GM21381 (cell line): ENCODE data around the gene VKORC1L1.
"Not testable (repeated sequence)": the region's sequence is repeated elsewhere in the genome, so short reads cannot be mapped to it uniquely, and the experiment has no call there.

Source experiments
- ATAC-seq: cut with Tn5 transposase; IDR thresholded peaks from one replicate; pipeline ENCODE4 v1.9.1; 2021; ENCODE audit warnings: mild to moderate bottlenecking, moderate library complexity; ENCODE audit not compliant: unreplicated experiment

VKORC1L1 gene

DNA sequence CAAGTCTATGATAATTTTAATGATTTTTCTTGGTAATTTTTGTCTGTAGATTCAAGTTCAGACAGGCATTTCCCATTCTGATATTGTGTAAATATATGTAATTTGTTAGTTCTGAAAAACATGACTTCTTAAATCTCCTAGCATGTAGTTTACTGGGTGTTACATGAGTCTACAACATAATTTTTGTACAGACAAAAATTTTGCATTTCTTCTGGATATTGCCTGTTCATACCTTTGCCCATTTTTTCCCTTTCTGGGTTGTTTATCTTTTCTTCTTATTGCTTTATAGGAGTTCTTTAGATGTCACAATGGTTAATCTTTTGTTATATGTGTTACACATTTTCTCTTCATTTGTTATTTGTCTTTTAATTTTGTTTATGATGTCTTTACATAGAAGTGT, 12.1 kb downstream of the VKORC1L1 start:
- not testable (repeated sequence) for ATAC-seq

DNA sequence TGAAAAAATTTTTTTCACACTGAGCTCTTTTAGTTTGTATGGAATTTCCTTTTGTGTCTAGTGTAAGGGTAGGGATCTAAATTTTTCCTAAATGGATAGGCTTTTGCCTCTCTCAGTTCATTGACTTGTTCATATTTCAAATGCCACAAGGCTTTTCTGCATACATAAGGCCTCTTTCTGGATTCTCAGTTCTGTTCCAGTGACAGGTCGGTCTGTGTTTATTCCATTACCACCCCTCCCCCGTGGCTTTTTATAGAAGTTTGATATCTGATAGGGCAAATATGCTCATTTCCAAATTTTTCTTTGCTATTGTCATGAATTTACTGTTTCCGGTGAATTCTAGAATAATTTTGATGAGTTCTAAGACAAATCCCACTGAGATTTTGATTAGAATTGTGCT, 12.7 kb downstream of the VKORC1L1 start:
- not testable (repeated sequence) for ATAC-seq

DNA sequence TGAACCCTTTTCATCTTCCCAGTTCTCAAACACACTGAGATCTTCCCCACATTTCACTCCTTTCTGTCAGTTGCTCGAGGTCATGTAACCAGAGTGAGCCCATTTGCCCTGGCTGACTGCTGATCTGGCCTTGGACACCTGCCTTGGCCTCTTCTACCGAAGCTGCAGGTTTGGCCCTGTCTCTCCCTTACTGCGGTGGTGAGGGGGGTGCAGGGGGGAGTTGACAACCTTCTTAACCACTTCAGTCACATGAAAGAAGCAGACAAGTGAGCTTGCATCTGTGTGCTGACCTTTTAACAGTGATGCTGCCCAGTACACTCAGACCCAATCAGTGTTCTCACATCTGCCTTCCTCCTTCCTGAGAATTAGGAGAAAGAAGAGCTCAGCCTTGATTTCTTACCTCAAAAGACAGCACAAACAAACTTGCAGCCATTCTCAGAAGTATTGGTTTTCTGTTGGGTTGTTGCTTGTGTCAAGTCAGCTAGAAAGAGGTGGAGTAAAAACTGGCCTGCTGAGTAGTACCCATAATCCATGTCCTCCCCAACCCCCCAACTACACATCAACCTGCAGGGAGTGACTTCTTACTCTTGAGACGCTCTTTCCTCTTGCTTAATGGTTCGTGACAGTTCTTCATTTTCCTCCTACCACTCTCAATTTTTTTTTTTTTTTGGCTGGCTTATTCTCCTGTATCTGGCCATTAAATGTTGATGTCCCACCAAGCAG, 15.7 kb downstream of the VKORC1L1 start:
- ATAC-seq = not testable (repeated sequence)

DNA sequence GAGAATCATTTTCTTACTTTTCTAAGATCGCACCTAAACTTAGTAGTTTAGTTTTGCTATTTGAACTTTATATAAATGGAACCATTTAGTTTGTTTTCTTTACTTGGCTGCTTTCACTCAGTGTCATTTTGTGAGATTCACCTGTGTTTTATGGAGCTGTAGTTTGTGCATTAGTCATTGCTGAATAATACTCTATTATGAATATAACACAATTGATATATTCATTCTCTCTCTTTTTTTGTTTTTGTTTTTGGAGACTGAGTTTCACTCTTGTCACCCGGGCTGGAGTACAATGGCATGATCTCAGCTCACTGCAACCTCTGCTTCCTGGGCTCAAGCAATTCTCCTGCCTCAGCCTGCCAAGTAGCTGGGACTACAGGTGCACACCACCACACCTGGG, 16.8 kb downstream of the VKORC1L1 start:
- ATAC-seq = not testable (repeated sequence)

DNA sequence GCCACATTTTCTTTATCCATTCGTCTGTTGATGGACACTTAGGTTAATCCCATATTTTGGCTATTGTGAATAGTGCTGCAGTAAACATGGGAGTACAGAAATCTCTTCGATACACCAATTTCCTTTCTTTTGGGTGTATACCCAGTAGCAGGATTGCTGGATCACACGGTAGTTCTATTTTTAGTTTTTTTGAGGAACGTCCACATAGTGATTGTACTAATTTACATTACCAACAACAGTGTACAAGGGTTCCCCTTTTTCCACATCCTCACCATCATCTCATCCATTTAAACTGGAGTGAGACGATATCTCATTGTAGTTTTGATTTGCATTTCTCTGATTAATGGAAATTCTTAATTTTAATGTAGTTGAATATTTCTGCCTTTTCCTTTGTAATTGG, 19.3 kb downstream of the VKORC1L1 start:
- ATAC-seq = no peak

DNA sequence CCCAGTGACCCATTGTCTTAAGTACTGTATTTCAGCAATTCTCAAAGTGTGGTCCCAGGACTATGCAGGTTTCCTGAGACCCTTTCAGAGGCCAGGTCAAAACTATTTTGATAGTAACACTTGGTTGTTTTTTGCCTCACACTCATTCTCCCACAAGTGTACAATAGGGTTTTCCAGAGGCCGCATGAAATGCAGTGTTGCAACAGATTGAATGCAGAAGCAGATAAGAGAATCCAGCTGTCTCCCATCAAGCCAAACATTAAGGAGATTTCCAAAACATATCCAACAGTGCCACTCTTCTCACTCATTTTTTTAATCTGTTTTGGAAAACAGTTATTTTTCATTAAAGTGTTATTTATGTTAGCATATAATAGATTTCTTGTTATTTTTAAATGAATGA, 20.0 kb downstream of the VKORC1L1 start:
- ATAC-seq = no peak

DNA sequence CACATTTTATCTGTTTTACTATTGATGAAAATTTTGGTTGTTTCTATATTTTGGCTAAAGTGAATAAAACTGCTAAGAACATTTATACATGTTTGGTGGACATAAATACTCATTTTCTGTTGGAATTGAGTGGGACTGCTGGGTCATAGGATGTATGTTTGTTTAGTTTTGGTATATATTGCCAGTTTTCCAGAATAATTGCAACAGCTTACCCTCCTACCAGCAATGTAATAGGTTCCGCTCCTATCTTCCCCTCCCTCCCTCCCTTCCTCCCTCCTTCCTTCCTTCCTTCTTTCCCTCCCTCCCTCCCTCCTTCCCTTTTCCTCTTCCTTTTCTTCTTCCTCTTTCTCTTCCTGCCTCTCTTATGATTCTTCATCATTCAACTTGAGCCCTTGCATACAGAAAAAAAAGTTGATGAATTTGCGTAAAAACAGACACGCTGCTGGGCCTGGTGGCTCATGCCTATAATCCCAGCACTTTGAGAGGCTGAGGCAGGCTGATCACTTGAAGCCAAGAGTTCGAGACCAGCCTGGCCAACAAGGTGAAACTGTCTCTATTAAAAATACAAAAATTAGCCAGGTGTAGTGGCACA, 23.5 kb downstream of the VKORC1L1 start:
- no peak for ATAC-seq

DNA sequence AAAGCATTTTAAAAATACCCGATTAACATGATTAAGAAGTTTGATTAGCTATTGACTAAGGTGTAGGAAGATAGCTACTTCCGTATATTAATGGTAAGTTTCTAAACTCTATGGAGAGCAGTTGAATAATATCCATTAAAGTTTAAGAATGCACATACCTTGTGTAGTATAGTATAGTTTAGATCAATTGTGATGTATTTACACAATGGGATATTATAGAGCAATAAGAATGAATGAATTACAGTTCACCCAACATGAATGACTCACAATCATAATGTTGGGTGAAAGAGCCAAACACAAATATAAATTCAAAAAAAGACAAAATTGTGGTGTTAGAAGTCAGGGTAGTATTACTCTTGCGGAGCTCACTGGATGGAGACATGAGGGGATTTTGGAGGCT, 24.4 kb downstream of the VKORC1L1 start:
- not testable (repeated sequence) for ATAC-seq

DNA sequence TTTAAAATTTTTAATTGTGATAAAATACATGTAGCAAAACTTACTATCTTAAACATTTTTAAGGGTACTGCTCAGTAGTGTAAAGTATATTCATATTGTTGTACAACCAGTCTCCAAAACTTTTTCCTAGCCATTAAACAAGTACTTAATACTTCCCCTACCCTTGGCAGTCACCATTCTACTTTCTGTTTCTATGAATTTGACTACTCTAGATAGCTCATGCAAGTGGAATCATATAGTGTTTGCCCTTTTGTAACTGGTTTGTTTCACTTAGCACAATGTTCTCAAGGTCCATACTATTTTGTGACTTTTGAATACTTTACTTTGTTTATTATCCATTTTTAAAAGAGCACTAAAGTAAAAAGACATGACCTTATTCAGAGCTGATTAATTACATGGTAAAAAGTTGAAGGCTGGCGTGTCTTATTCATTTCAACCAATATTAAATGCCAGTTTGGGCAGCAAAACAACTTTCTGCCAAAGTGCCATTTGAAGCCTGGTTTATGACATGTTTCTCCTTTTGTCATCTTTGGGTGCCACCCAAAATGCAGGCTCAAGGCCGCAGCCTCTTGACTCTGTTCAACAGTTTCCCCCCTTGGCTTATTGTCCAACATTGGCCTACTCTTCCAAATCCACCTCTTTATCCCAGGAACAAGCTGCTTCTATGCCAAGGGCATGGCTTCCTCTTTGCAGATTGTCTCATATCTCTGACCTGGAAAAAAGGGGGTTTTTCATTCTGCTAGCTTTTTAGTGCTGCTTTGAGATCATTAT, 26.0 kb downstream of the VKORC1L1 start:
- ATAC-seq = not testable (repeated sequence)

DNA sequence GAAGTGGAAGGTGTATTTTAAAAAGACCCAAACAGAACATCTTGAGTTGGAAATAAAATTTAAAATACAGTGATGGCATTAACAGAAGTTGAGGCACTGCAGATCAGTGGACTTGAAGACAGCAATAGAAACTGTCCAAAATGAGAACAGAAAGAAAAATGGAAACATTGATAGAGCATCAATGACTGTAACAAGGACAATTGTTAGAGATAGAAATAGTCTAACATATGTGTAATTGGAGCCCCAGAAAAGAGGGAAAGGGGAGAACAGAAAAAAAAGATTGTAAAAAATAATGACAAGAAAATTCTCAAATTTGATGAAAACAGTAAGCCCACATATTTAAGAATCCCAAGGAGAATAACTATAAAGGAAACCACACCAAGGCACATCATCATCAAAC, 29.4 kb downstream of the VKORC1L1 start:
- no peak for ATAC-seq

DNA sequence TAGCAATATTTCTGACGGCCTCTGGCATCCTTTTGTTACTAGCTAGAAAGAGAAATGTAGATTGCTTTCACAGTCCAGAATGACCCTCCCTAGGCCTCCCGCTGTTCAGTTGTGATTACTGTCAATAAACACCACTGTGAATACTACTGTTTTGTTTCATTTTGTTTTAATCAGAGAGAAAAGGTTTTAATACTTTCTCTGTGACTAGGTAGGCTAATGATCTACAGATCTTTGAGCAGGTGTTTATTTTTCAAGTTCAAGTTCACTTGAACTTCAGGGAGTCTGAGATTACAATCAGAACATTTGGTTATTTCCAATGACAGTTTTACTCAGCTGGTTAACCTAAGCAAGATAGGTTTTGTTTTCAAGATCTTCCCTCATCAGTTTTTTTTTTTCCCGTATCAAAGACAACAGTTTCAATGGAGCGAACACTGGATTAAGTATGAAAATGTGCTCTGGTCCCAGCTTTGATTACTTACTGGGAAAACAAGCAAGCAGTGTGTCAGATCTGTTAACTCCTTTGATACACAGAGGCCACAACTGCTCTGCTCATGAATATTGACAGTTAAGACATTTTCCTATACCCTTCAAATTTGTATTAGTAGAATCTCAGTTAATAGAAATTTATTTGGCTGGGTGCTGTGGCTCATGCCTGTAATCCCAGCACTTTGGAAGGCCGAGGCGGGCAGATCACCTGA, 34.8 kb downstream of the VKORC1L1 start:
- ATAC-seq = no peak

DNA sequence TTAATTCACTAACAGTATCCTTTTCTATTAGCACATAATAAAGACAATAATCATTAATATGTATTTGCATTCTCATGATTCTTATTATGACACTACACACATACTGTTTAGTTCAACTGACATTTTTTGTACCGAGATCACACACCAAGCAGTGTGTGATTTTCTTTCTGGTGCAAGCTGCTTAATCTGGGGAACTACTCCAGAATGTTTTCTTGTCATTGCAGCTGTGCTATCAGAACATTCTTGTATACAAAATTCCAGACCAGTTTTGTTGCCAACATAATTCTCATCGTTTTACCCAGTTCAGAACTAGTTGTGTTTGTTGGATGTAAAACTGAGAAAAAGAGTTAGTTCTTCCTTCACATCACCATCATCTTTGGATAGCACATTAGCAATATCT, 37.4 kb downstream of the VKORC1L1 start:
- ATAC-seq = no peak

DNA sequence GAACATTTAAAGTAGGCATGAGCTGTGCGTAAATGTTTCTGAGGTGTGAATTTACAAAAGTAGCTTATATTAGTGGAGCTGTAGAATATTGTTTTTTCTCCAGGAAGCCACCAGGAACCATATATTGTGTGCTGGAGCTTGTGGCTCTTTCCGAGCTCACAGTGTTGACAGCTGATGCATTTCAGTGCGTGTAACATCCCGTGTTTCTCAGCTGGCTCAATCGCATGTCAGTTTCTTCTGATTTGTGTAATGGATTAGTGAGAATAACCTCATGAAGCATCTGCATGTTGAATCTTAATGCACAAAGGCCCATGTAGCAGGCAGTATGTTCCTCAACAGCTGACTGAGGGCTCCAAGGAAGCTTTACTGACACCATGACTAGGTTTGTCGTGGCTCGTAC, 39.4 kb downstream of the VKORC1L1 start:
- ATAC-seq = no peak

DNA sequence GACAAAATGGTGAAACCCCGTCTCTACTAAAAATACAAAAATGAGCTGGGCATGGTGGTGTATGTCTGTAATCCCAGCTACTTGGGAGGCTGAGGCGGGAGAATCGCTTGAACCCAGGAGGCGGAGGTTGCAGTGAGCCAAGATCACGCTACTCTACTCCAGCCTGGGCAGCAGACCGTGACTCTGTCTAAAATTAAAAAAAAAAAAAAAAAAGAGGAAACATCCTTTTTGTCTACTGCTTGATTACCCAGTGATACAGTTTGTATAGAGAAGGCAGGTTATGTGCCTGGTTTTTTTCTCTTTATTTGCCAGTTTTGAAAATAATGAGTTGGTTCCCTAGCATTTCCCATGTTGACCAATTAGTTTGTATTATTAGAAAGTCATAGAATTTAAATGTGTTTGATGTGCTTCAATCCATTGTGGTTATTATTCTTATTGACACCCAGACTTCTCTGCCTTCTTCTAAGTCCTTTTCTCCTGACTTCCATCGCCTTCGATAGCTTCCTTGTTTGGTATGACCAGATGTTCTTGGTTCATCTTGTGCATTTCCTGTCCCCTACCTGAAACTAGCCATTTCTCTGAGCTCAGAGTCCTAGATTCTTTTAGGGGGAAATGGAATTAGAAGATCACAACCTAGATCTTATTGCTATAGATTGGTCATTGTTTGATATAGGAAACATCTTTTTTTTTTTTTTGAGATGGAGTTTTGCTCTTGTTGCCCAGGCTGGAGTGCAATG, 43.2 kb downstream of the VKORC1L1 start:
- ATAC-seq = no peak

DNA sequence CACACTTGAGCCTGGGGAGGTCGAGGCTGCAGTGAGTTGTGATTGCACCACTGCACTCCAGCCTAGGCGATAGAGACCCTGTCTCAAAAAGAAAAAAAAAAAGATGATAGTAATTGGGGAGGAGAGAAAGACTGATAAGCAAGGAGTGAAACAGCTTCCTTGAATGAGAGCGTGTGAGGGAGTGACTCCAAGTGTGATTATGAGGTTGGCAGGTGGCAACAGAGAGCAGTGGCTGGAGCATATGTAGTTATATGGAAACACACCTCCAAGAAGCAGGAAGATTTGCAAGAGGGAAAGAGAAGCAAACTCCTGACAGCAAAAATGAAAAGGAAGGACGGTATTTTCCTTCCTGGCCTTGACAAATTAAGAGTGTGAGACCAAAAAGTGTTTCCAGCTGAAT, 50.4 kb downstream of the VKORC1L1 start:
- ATAC-seq = no peak

DNA sequence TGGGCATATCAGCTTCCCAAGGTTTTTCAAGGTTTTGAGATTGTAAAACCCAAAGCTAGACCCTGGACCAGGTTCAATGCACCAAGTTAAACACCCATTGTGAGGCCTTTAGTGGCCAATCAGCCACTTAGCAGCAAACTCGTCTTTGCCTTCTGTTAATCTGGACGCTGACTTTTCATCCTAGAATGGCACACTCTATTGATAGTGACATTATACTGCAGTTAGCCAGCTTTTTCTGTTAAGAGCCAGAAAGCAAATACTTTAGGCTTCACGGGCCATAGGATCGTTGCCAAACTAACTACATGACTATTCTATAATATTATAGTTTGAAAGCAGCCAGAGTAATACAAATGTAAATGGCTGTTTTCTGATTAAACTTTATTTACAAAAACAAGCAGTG, 51.3 kb downstream of the VKORC1L1 start:
- ATAC-seq = no peak

DNA sequence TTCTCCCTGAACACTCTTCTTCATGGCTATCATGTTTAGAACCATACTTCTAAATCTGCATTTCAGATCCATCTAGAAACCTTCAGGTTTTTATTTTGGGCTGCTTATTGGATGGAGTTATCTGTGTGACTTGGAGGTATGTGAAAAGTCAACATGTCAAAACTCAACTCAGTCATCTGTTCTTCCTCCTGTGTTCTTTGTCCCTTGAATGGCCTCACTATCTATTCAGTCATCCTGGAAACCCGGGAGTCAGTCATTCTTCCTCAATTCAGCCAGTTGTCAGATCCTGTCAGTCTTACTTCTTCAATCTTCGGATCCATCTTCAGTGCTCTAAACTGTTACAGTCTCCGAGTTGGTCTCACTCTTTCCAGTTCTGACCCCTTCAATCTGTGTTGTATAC, 52.2 kb downstream of the VKORC1L1 start:
- no peak for ATAC-seq

DNA sequence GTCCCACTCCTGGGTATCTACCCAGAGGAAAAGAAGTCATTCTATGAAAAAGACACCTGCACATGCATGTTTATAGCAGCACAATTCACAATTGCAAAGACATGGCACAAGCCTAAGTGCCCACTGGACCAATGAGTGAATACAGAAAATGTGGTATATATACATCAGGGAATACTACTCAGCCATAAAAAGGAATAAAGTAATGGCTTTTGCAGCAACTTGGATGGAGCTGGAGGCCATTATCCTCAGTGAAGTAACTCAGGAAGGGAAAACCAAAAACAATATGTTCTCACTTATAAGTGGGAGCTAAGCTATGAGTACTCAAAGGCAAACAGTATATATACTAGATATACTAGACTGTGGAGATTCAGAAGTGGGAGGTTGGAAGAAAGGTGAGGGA, 53.7 kb downstream of the VKORC1L1 start:
- ATAC-seq = no peak

DNA sequence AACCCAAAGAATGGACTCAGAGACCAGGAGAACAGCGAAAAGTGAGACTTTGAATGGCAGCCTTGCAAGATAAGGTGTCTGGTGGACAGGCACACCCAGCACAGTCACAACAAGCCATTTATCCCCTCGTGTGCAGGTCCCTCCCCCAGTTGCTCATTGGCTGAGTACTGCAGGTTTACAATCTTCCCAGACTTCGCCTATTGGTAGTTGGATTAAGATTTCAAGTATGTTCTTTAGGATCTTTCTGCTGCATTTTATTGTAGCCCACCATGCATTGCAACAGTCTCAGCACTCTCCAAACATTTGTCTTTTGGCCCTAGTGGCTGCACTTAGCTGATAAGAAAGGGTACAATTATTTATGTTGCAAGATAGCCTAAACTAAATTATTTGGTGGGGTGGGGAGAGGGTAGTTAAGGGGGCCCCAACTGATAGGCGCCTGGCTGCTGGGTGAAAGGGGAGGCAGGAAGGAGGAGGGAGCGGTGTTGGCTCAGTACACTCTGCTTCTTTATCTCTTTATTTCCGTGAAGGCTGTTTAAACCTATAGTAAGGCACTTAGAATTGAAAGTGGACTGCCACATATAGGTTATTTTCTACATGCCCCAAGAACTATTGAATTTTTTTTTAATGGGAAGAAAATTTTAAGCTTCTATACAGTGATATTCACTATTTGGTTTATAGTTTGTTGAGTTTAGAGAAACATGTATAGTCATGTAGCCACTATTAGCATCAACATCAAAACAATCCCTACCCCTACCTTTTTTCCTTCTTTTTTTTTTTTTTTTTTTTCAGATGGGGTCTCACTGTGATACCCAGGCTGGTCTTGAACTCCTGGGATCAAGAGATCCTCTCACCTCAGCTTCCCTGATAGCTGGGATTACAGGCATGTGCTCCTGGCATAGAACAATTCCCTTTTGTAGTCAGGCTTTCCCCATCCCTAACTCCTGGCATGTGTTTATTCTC, 54.9 kb downstream of the VKORC1L1 start:
- no peak for ATAC-seq

DNA sequence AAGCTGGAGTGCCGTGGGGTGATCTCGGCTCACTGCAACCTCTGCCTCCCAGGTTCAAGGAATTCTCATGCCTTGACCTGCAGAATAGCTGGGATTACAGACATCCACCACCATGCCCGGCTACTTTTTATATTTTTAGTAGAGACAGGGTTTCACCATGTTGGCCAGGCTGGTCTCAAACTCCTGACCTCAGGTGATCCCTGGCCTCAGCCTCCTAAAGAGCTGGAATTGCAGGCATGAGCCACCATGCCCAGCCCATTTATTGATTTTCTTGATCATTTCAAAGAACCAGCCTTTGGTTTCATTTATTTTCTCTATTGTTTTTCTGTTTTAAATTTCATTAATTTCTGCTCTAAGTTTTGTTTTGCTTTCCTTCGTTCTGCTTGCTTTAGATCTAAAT, 58.8 kb downstream of the VKORC1L1 start:
- no peak for ATAC-seq
